HG02973 (cell line): Measurements from ENCODE around the gene FBXW7.

ENCODE experiments used
- ATAC-seq: cut with Tn5 transposase; IDR thresholded peaks from one replicate; pipeline ENCODE4 v1.9.1; 2021; ENCODE audit warnings: moderate library complexity; ENCODE audit not compliant: unreplicated experiment

Gene FBXW7

GRCh38 chr4:152346526-152346925 is 189.4 kb downstream of the FBXW7 start:
- ATAC-seq, result no peak

DNA sequence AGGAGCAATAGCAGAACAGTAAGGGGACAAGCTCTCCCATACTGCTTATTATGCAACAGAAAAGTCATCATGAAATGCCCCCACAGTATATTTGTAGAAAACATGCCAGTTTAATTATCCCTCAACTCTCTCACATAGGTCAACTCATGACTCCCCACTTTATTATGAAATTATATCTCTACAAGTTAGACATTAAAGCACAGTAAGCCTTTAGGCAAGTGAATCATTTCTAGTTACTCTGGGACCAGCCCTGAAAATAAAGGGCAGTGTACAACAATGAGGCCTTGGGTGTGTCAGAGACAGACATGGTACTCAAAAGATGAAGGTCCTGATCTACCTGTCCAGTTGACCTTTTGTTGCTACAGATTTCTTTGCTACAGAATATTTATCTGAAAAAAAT is 191.9 kb downstream of the FBXW7 start:
- no peak for ATAC-seq

- ATAC-seq, result no peak
Observed at GRCh38 chr4:152342293-152342692, 193.6 kb downstream of the FBXW7 start.

GRCh38 chr4:152340818-152341217 is 195.1 kb downstream of the FBXW7 start:
- ATAC-seq, result no peak

GRCh38 chr4:152339576-152339975 is 196.3 kb downstream of the FBXW7 start:
- no peak for ATAC-seq

DNA sequence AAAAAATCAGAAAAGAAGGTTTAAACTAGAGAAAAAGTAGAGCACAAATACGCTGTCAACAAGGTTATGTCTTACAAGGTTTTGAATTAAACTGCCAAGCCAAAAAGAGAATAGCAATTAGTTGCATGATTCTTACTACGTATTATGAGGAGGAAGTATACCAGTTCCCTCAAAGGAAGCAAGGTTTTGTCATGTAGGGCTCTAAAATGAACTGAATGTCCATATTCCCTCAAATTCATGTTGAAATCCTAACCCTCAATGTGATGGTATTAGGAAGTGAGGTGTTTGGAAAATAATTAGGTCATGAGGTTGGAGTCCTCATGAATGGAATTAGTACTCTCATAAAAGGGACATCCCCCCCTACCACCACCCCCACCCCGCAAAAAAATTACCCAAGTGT is 201.0 kb downstream of the FBXW7 start:
- ATAC-seq, result no peak

DNA sequence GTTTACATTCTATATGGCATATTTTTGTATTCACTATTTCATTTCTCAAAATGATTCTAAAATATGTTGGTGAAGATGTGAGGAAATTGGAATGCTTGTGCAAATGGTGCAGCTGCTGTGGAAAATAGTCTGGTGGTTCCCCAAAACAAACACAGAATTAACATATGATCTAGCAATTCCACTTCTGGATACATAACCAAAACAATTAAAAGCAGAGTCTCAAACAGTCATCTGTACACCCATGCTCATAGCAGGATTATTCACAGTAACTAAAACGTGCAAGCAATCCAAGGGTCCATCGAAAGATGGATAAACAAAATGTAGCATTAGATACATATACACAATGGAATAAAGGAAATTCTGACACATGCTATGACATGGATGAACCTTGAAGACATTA is 204.8 kb downstream of the FBXW7 start:
- no peak for ATAC-seq

DNA sequence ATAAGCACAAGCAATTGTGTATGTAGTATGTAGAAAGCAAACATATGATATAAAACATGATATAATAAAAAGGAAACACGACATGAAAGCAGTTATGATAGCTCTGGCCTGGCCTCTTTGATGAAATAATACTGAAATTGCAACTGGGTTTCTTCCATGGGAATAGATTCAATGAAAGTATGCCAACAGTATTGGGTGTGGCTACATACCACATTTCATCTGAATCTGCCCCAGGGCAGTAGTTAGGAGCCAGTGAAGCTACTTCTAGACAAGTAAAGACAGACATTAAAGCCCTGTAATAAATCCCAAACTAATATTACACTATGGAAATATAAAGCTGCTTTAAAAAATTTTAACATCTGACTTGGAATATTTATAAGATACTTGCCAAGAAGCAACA is 207.3 kb downstream of the FBXW7 start:
- ATAC-seq, result no peak

GRCh38 chr4:152327606-152328453 is 208.1 kb downstream of the FBXW7 start:
- no peak for ATAC-seq

- no peak for ATAC-seq
Observed at GRCh38 chr4:152325831-152326230, 210.1 kb downstream of the FBXW7 start.

DNA sequence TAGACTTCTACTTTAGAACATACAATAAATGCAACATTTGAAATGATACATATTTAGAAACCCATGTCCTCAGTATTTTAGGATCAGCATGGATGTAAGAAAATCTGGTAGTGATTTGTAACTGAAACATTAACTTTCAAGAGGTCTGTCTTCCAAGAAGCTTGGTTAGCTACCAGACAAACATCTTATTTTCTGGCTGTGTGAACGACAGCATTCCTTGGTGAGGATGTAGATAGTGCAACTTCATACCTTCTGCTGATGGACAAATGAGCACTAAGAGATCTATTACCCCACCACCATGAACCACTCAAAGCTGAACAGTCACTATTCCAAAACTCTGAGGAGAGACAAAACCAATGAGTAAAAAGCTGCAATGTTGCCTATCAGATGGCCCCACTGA is 212.7 kb downstream of the FBXW7 start:
- no peak for ATAC-seq

- no peak for ATAC-seq
Observed at GRCh38 chr4:152322656-152323055, 213.2 kb downstream of the FBXW7 start.

GRCh38 chr4:152321923-152322322 is 214.0 kb downstream of the FBXW7 start:
- ATAC-seq, result no peak

DNA sequence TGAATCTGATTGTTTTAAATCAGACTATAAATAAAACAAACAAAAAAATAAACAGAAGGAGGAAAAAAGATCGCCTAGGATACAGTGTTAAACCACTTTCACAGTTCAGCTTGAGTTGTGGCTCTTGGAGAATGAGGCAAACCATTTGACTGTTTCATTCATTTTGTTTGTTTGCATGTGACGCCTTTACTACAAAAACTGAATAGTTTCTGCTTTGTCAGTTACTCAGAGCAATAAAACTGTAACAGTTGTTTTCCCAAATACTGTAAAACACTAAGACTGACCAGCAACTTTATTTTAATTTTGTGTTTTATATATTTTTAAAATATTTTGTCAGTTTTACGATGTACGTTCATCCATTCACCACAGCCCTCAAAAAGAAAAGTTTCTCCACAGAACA is 214.5 kb downstream of the FBXW7 start:
- ATAC-seq, result no peak

- no peak for ATAC-seq
Observed at GRCh38 chr4:152316969-152317368, 218.9 kb downstream of the FBXW7 start.

DNA sequence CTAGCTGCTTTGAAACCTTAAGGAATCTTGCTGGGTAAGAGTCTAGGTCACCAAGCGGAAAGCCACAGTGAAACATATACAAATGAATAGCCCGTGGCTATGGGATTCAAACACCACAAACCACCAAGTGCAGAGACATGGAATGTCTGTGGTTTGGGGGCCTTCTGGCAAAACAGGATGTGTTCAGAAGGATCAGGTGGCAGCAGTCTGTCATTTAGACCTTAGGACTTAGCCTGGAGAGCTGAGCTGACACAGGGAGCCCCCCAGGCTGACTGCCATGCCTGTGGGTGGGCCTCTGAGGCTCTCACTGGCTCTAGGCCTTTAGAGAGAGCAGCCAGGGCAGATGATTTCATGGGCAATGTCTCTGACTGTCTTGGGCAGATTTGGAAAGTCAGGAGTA is 225.6 kb downstream of the FBXW7 start:
- ATAC-seq, result no peak

- no peak for ATAC-seq
Observed at GRCh38 chr4:152309418-152309817, 226.5 kb downstream of the FBXW7 start.

- ATAC-seq, result no peak
Observed at GRCh38 chr4:152308951-152309350, 226.9 kb downstream of the FBXW7 start.

DNA sequence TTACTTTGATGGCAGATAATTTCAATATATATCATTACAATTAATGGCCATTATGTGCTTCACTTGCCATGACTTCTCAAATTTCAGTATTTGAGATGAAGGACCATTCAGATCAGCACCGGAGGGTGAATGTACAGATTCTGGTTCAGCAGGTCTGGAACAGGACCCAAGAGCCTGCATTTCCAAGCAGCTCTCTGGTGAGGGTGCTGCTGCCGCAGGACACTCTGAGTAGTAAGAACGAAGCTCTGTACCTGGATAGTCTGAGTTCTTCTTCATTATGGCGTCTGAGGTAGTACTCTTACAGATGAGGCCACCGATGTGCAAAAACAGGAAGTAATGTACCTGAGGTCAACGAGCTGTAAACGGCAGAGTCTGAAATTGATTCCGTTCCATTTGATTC is 228.2 kb downstream of the FBXW7 start:
- ATAC-seq, result no peak

DNA sequence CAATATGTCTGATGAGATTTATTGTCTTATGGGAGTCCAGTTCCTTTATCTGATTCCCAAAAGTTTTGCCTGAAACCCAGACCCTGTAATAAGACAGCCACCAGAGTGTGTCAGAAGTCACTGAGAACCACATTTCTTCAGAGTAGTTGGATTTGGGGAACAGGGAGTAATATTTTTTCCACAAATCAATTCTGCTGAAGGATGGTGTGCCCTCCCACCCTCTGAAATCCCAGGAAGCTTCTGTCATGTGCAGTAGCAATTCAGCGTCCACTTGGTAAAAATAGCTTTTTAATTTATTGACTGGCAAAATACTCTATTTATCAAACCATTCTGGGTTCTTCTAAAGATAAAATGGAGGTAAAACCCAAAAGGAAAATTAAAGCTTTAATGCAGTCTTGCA is 229.4 kb downstream of the FBXW7 start:
- no peak for ATAC-seq

DNA sequence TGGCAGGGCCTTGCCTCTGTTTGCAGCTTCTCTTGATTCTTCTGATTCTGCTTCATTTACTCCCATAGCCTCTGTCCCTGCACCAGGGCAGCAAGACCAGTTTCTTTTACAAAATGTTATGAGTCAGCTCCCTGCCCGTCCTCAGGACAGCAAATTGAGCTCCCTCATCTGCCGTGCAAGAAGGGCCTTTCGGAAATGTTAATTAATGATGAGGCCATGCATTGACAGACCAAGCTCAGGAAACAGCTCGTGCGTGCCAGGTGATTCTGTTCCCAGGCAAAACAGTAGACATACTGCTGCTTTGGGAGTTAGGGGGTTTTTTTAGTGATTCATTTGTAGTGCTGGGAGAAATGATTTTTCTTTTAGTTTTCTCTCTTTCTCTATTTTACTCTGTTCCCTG is 231.7 kb downstream of the FBXW7 start:
- ATAC-seq, result peak; percentile 87

GRCh38 chr4:152301381-152301780 is 234.5 kb downstream of the FBXW7 start:
- ATAC-seq, result no peak

- ATAC-seq, result no peak
Observed at GRCh38 chr4:152299553-152299952, 236.3 kb downstream of the FBXW7 start.
